Prostate gland (tissue), 2 donors: Measurements from ENCODE around the gene GADD45B. TPM values are rescaled to one million over a fixed set of nuclear protein-coding genes. Genes with fewer than 3 reads are reported as not detected.

Experiments
- DNase-seq: peaks from one replicate; pipeline ENCODE4 v3.0.0-alpha.2; 2019; ENCODE audit warnings: low spot score
- H3K27ac ChIP-seq, 2 donors: fragments of 200-600 bp; sonication (generic); 2 replicates each; pipeline ENCODE4 v1.5.1; 2017 to 2019
- H3K27me3 ChIP-seq: fragments of 200-600 bp; sonication (generic); replicated peaks from 2 replicates; pipeline ENCODE4 v1.5.1; 2019; ENCODE audit not compliant: insufficient read depth
- H3K36me3 ChIP-seq, 2 donors: fragments of 200-600 bp; sonication (generic); 1 replicate in 1 of 2; 2 replicates in 1 of 2; pipeline versions ENCODE4 v1.5.1 to v1.8.1; 2017 to 2019
- H3K4me1 ChIP-seq: fragments of 200-600 bp; sonication (generic); replicated peaks from 2 replicates; pipeline ENCODE4 v1.5.1; 2019
- H3K4me3 ChIP-seq, 2 donors: fragments of 200-600 bp; sonication (generic); 2 replicates each; pipeline ENCODE4 v1.5.1; 2017 to 2019
- H3K9me3 ChIP-seq: fragments of 200-600 bp; sonication (generic); 2 replicates; pipeline ENCODE4 v1.5.1; 2017
- POLR2A ChIP-seq: fragments of 450-650 bp; IDR thresholded peaks from one replicate; pipeline ENCODE4 v1.6.1; 2016; ENCODE audit warnings: antibody characterized with exemption, mild to moderate bottlenecking
- POLR2AphosphoS5 ChIP-seq: sonication (generic); formaldehyde crosslinking; IDR thresholded peaks from one replicate; pipeline ENCODE4 v1.6.1; 2017; ENCODE audit warnings: antibody characterized with exemption
- WGBS: methylation state at CpG from one replicate; pipeline ENCODE4 v1.1.5; 2018; 5-methylcytosine and 5-hydroxymethylcytosine counted together
- intact Hi-C: fragments of 100-400 bp; cut with DNase I; formaldehyde crosslinking; loops from one replicate; pipeline ENCODE4 v1.14.2; 2022
- total RNA-seq, 2 donors: library from RNA; depleted of rRNA; stranded (reverse); fragments of >200 nt; gene quantifications; one replicate each; pipeline ENCODE4 v1.1.0, GENCODE V29; 2016
- TF ChIP-seq, protein P1 (sequence below), 4 experiments: fragments of 200-600 bp in 2 of 4; fragments of 450-650 bp in 2 of 4; sonication (generic) in 2 of 4; IDR thresholded peaks; 1 replicate in 3 of 4; 2 replicates in 1 of 4; pipeline ENCODE4 v1.5.1; 2016 to 2019; ENCODE audit warnings: antibody characterized with exemption in 4 of 4, mild to moderate bottlenecking in 2 of 4, moderate library complexity in 2 of 4

Gene GADD45B
- total RNA-seq, 2 donors from 2014 or later = 90.7 to 94.6 TPM

DNA sequence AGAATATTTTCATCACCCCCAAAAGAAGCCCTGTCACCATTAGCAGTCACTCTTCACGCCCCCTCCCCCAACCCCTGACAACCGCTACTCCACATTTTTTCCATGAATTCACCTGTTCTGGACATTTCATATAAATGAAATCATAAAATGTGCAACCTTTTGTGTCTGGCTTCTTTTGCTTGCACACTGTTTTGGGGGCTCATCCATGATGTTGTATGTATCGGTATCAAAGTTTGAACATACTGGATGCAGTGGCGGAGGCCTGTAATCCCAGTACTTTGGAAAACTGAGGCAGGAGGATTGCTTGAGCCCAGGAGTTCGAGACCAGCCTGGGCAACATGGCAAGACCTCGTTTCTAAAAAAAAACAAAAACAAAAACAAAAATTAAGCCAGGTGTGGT lies 7.2 kb downstream of the GADD45B start:
- Histone ChIP-seq H3K27ac (no peak overlapping the region), H3K36me3 (no peaks in the 10 kb centered on the region), H3K27me3 (no peaks in the 10 kb centered on the region), H3K9me3 (no peaks in the 10 kb centered on the region), H3K4me3 (no peak overlapping the region), H3K4me1 (no peaks in the 10 kb centered on the region)
- 86% methylated on average over 6 of the region's 6 CpGs for WGBS
- intact Hi-C loops = no loop called here
- TF ChIP-seq POLR2AphosphoS5 (no peak), POLR2A (no peak)
- TF ChIP-seq, protein P1, sequence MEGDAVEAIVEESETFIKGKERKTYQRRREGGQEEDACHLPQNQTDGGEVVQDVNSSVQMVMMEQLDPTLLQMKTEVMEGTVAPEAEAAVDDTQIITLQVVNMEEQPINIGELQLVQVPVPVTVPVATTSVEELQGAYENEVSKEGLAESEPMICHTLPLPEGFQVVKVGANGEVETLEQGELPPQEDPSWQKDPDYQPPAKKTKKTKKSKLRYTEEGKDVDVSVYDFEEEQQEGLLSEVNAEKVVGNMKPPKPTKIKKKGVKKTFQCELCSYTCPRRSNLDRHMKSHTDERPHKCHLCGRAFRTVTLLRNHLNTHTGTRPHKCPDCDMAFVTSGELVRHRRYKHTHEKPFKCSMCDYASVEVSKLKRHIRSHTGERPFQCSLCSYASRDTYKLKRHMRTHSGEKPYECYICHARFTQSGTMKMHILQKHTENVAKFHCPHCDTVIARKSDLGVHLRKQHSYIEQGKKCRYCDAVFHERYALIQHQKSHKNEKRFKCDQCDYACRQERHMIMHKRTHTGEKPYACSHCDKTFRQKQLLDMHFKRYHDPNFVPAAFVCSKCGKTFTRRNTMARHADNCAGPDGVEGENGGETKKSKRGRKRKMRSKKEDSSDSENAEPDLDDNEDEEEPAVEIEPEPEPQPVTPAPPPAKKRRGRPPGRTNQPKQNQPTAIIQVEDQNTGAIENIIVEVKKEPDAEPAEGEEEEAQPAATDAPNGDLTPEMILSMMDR (IDR thresholded peaks at IDR 0.05) = no peak
- no peak for DNase-seq

DNA sequence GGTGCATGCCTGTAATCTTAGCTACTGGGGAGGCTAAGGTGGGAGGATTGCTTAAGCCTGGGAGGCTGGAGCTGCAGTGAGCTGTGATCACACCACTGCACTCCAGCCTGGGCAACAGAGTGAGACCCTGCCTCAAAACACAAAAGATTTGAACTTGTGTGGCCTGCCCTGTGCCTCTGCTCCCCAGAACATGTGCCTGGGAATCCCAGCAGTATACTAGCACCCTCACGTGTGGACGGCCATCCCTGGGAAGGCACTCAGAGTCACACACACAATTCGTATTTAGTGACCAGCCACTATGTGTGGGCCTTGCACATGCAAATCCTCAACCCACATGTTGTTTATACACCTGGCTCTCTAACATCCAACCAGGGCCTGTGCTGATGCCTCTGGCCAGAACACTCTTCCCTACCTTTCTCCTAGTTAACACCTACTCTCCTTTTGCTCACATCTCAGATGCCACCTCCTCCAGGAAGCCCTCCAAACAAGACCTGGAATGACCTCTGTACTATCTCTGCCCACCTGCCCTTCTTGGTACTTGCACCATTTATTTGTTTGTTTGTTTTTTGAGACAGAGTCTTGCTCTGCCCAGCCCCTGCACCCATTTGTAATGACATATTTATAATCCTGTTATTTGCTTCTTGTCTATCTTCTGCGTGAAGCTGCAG lies 7.7 kb downstream of the GADD45B start:
- no peak overlapping the region for H3K4me3 ChIP-seq
- intact Hi-C loops = no loop called here
- no peaks in the 10 kb centered on the region for H3K27me3 ChIP-seq
- no peak for DNase-seq
- no peaks in the 10 kb centered on the region for H3K36me3 ChIP-seq
- H3K4me1 ChIP-seq = peaks cover under 1% of the 10 kb centered on the region
- H3K9me3 ChIP-seq = no peaks in the 10 kb centered on the region
- H3K27ac ChIP-seq = no peak overlapping the region
- WGBS = 90% methylated on average over 4 of the region's 4 CpGs
- TF ChIP-seq, protein P1 (IDR thresholded peaks at IDR 0.05) = no peak
- TF ChIP-seq POLR2A (no peak), POLR2AphosphoS5 (no peak)

DNA sequence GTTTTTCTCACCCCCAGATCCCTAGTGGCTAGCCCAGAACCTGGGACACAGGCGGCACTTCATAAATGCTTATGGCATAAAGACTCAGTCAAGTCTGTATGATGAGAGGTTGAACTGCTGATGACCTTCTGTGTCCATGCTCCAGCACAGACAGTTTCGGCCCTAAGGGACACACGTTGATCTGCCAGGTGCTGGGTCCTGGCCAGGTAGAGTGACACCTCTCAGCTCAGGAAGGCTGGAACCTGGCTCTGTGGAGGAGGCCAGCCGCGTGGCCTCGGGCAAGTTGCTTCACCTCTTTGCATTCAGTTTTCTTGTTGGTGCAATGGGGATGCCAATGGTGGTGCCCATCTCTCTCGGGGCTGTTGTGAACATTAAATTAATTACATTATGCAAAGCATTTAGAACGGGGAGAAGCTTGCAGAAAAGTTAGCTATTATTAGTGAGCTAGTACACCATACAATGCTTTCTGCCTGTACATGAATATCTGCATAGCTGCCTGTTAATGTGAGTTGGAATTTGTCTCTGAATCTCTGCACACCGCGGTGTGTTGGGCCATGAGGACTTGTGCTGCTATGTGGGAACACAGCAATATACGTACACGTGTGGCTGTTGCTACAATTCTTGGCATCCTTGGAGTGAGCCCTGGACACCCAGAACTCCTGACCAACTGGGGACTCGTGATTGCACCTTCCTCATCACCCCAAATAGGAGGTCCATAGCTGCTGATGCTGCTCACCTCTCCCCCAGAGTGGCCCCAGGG lies 8.4 kb downstream of the GADD45B start:
- TF ChIP-seq, protein P1 (IDR thresholded peaks at IDR 0.05) = no peak
- no peak for TF ChIP-seq POLR2A
- TF ChIP-seq POLR2AphosphoS5 = no peak
- DNase-seq = no peak
- no peaks in the 10 kb centered on the region for H3K9me3 ChIP-seq
- no peak overlapping the region for H3K4me3 ChIP-seq
- H3K27me3 ChIP-seq = no peaks in the 10 kb centered on the region
- H3K4me1 ChIP-seq = peaks cover 7% of the 10 kb centered on the region
- no peak overlapping the region for H3K27ac ChIP-seq
- 72% methylated on average over 13 of the region's 13 CpGs for WGBS
- no peaks in the 10 kb centered on the region for H3K36me3 ChIP-seq
- intact Hi-C loops = no loop called here

DNA sequence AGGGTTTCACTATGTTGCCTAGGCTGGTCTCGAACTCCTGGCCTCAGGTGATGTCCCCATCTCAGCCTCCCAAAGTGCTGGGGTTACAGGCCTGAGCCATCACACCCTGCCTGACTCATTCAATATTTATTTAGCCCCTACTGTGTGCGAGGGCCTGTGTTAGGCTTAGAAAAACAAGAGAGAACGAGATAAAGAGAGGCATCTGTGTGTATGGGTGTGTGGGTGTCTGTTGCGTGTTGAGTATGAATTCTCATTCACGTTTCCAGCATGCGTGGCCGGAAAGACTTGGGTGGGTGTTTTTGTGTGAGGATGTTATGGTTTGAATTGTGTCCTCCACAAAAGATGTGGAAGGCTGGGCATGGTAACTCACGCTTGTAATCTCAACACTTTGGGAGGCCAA lies 9.5 kb downstream of the GADD45B start:
- intact Hi-C loops = no loop called here
- H3K36me3 ChIP-seq = no peaks in the 10 kb centered on the region
- WGBS = 70% methylated on average over 8 of the region's 8 CpGs
- H3K9me3 ChIP-seq = no peaks in the 10 kb centered on the region
- H3K4me3 ChIP-seq = no peak overlapping the region
- H3K4me1 ChIP-seq = peaks cover 12% of the 10 kb centered on the region
- no peak overlapping the region for H3K27ac ChIP-seq
- no peaks in the 10 kb centered on the region for H3K27me3 ChIP-seq
- TF ChIP-seq POLR2A = no peak
- TF ChIP-seq, protein P1 (IDR thresholded peaks at IDR 0.05) = no peak
- no peak for TF ChIP-seq POLR2AphosphoS5
- DNase-seq = no peak
